SK-N-SH treated with all-trans-retinoic acid at 6 μM for 48 hours (cell line): Measurements from ENCODE around the gene KAT2B.
"Not testable (repeated sequence)": the region's sequence is repeated elsewhere in the genome, so short reads cannot be mapped to it uniquely, and the experiment has no call there.

Source experiments
- ATAC-seq: fragments of 200-7000 bp; cut with Tn5 transposase; 3 replicates; pipeline ENCODE4 v1.9.1; 2020; ENCODE audit warnings: mild to moderate bottlenecking, moderate library complexity
- ARNTL ChIP-seq: fragments of 450-650 bp; formaldehyde crosslinking; IDR thresholded peaks from 2 replicates; pipeline ENCODE4 v1.5.0; 2020; ENCODE audit warnings: low read depth, mild to moderate bottlenecking, moderate library complexity, borderline replicate concordance
- BACH2 ChIP-seq: fragments of 250-450 bp; sonication (Bioruptor Pico); IDR thresholded peaks from 2 replicates; pipeline ENCODE4 v1.9.0; 2021; ENCODE audit warnings: mild to moderate bottlenecking, borderline replicate concordance
- ESRRG ChIP-seq: fragments of 250-450 bp; sonication (Bioruptor Pico); IDR thresholded peaks from 2 replicates; pipeline ENCODE4 v1.6.1; 2021; ENCODE audit warnings: mild to moderate bottlenecking
- GLIS3 ChIP-seq: fragments of 250-450 bp; sonication (Bioruptor Pico); IDR thresholded peaks from 2 replicates; pipeline ENCODE4 v1.5.0; 2020; ENCODE audit warnings: mild to moderate bottlenecking, moderate library complexity
- ISL1 ChIP-seq: fragments of 250-450 bp; sonication (Bioruptor Pico); IDR thresholded peaks from 2 replicates; pipeline ENCODE4 v2.1.2; 2022; ENCODE audit warnings: mild to moderate bottlenecking, moderate library complexity
- OSR1 ChIP-seq: fragments of 250-450 bp; sonication (Bioruptor Pico); IDR thresholded peaks from 2 replicates; pipeline ENCODE4 v1.8.0; 2022; ENCODE audit warnings: moderate library complexity, mild to moderate bottlenecking, inconsistent platforms
- PPARA ChIP-seq: fragments of 250-450 bp; sonication (Bioruptor Pico); IDR thresholded peaks from 2 replicates; pipeline ENCODE4 v1.5.0; 2020; ENCODE audit warnings: mild to moderate bottlenecking, borderline replicate concordance
- SNAI2 ChIP-seq: fragments of 250-450 bp; sonication (Bioruptor Pico); IDR thresholded peaks from 2 replicates; pipeline ENCODE4 v1.5.0; 2020; ENCODE audit warnings: mild to moderate bottlenecking, moderate library complexity
- TCF4 ChIP-seq: fragments of 250-450 bp; sonication (Bioruptor Pico); IDR thresholded peaks from 2 replicates; pipeline ENCODE4 v1.8.0; 2021; ENCODE audit warnings: mild to moderate bottlenecking, moderate library complexity, borderline replicate concordance
- ZC3H10 ChIP-seq: fragments of 250-450 bp; sonication (Bioruptor Pico); IDR thresholded peaks from 2 replicates; pipeline ENCODE4 v1.5.1; 2021; ENCODE audit warnings: mild to moderate bottlenecking, moderate library complexity
- ZFP3 ChIP-seq: fragments of 250-450 bp; sonication (Bioruptor Pico); IDR thresholded peaks from 2 replicates; pipeline ENCODE4 v1.5.0; 2020; ENCODE audit warnings: mild to moderate bottlenecking, moderate library complexity
- ZFP30 ChIP-seq: fragments of 450-650 bp; formaldehyde crosslinking; IDR thresholded peaks from 2 replicates; pipeline ENCODE4 v1.5.0; 2022; ENCODE audit warnings: mild to moderate bottlenecking, moderate library complexity
- ZNF565 ChIP-seq: fragments of 450-650 bp; formaldehyde crosslinking; conservative IDR thresholded peaks from 2 replicates; pipeline ENCODE4 v1.5.0; 2020; ENCODE audit warnings: low read depth, mild to moderate bottlenecking, moderate library complexity
- ZNF70 ChIP-seq: fragments of 450-650 bp; formaldehyde crosslinking; IDR thresholded peaks from 2 replicates; pipeline ENCODE4 v1.5.0; 2020; ENCODE audit warnings: mild to moderate bottlenecking, moderate library complexity
- ZNF8 ChIP-seq: fragments of 450-650 bp; formaldehyde crosslinking; IDR thresholded peaks from 2 replicates; pipeline ENCODE4 v1.5.0; 2020; ENCODE audit warnings: mild to moderate bottlenecking, moderate library complexity
- TF ChIP-seq, protein P1 (sequence below): fragments of 250-450 bp; sonication (Bioruptor Pico); IDR thresholded peaks from 2 replicates; pipeline ENCODE4 v1.8.0; 2021; ENCODE audit warnings: low read depth, mild to moderate bottlenecking, moderate library complexity, borderline replicate concordance
- TF ChIP-seq, protein P2 (sequence below): fragments of 250-450 bp; sonication (Bioruptor Pico); IDR thresholded peaks from 2 replicates; pipeline ENCODE4 v1.8.0; 2020; ENCODE audit warnings: mild to moderate bottlenecking, moderate library complexity, borderline replicate concordance
- TF ChIP-seq, protein P3 (sequence below): fragments of 250-450 bp; sonication (Bioruptor Pico); IDR thresholded peaks from 2 replicates; pipeline ENCODE4 v1.5.1; 2020; ENCODE audit warnings: low read depth, mild to moderate bottlenecking, moderate library complexity

KAT2B gene

DNA sequence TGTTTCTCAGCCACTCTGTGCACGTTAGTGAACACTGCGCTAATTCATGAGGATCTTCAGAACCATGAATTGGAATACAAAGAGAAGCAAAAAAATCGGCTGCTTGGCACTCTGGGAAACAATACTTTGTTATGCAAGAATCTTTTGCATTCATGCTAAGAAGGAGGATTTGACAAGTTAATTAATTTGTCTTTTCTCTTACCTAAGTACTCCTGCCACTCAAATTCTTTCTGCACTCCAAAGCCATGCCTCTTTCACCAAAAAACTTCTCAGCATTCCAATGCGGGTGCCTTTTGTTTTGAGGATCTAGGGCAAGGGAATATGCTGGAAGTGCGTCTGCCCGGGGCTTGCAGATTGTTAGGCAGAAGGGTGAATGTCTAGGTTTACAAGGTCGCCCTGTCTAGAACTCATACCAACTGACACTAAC lies 11.3 kb upstream of the KAT2B start:
- ATAC-seq = no peak
- TF ChIP-seq ZFP3 (CRISPR knock-in tag) (no peak), ZNF8 (CRISPR knock-in tag) (no peak), ZNF70 (CRISPR knock-in tag) (no peak), ZC3H10 (CRISPR knock-in tag) (no peak), GLIS3 (CRISPR knock-in tag) (no peak), ISL1 (CRISPR knock-in tag) (no peak), SNAI2 (no peak), OSR1 (CRISPR knock-in tag) (no peak)
- TF ChIP-seq, protein P1, sequence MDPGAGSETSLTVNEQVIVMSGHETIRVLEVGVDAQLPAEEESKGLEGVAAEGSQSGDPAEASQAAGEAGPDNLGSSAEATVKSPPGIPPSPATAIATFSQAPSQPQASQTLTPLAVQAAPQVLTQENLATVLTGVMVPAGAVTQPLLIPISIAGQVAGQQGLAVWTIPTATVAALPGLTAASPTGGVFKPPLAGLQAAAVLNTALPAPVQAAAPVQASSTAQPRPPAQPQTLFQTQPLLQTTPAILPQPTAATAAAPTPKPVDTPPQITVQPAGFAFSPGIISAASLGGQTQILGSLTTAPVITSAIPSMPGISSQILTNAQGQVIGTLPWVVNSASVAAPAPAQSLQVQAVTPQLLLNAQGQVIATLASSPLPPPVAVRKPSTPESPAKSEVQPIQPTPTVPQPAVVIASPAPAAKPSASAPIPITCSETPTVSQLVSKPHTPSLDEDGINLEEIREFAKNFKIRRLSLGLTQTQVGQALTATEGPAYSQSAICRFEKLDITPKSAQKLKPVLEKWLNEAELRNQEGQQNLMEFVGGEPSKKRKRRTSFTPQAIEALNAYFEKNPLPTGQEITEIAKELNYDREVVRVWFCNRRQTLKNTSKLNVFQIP (CRISPR knock-in tag) = no peak
- TF ChIP-seq, protein P2, sequence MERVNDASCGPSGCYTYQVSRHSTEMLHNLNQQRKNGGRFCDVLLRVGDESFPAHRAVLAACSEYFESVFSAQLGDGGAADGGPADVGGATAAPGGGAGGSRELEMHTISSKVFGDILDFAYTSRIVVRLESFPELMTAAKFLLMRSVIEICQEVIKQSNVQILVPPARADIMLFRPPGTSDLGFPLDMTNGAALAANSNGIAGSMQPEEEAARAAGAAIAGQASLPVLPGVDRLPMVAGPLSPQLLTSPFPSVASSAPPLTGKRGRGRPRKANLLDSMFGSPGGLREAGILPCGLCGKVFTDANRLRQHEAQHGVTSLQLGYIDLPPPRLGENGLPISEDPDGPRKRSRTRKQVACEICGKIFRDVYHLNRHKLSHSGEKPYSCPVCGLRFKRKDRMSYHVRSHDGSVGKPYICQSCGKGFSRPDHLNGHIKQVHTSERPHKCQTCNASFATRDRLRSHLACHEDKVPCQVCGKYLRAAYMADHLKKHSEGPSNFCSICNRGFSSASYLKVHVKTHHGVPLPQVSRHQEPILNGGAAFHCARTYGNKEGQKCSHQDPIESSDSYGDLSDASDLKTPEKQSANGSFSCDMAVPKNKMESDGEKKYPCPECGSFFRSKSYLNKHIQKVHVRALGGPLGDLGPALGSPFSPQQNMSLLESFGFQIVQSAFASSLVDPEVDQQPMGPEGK (CRISPR knock-in tag) = no peak
- TF ChIP-seq, all 23 proteins: peak for 0

DNA sequence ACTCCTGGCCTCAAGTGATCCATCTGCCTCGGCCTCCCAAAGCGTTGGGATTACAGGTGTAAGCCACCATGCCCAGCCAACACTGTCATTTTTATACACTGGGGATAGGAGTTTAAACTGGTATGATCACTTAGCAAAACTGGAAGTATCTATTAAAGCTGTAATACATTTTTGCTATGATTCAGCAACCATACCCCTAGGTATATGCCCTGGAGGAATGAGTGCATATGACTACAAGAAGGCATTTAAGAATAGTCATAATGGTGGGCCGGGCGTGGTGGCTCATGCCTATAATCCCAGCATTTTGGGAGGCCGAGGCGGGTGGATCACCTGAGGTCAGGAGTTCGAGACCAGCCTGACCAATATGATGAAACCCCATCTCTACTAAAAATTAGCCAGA lies 8.3 kb upstream of the KAT2B start:
- ATAC-seq = not testable (repeated sequence)

DNA sequence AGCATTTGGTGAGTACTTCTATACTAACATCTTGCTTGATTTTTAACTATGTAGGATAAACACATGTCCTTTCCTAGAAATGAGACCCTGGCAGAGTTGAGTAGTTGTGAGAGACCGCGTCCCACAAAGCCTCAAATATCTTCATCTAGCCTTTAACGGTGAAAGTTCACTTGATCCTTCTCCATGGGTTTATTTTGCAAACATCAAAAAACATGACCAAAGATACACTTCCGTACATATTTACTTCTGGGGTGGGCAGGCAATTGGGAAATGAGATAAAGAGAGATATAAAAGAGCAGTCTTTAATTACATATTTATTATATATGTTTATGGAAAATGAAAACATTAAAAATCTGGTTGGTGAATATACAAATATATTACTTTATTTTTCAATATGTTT lies 5.2 kb upstream of the KAT2B start:
- TF ChIP-seq ARNTL (CRISPR knock-in tag) (no peak), BACH2 (CRISPR knock-in tag) (no peak), PPARA (CRISPR knock-in tag) (no peak), ZNF565 (CRISPR knock-in tag) (no peak), OSR1 (CRISPR knock-in tag) (no peak), ZNF70 (CRISPR knock-in tag) (no peak), ESRRG (no peak), ZC3H10 (CRISPR knock-in tag) (no peak), ZNF8 (CRISPR knock-in tag) (no peak), ISL1 (CRISPR knock-in tag) (no peak), ZFP30 (CRISPR knock-in tag) (no peak), TCF4 (CRISPR knock-in tag) (no peak)
- TF ChIP-seq, protein P1 (CRISPR knock-in tag) = no peak
- no peak for ATAC-seq

DNA sequence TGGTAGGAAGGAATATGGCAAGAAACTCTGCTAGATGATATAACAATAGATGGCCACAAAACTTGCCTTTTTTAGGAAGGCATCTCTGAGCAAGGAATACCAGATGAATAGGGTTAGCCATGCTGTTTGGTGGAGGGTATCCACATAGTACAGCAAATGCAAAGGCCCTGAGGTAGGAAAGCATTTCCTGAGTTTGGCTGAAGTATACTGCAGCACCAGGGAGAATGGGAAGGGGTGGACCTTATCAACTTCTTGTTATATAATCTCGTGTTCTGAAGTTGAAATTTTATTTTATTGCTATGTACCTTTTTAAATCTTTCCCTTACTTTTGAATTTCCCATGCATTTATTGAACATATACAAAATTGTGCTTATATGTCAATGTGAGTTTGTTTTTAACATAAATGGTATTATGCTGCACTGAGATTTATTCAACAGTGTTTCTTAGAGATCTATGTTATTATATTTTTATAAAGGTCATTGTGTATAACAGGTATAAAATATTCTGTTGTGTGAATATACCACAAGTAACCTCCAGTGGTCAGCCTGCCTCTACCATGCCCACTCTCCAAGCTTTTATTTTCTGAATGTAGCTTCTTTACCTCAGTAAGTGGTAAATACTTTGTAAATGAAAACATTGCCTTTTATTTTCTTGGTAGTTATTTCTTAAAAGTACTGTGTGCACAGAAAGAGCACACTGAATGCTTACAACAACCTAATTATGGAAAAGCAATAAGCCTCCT lies 2.8 kb upstream of the KAT2B start:
- no peak for ATAC-seq
- no peak for TF ChIP-seq ZC3H10 (CRISPR knock-in tag)
- no peak for TF ChIP-seq ARNTL (CRISPR knock-in tag)
- TF ChIP-seq SNAI2 = no peak
- TF ChIP-seq, all 23 proteins: peak for 0

DNA sequence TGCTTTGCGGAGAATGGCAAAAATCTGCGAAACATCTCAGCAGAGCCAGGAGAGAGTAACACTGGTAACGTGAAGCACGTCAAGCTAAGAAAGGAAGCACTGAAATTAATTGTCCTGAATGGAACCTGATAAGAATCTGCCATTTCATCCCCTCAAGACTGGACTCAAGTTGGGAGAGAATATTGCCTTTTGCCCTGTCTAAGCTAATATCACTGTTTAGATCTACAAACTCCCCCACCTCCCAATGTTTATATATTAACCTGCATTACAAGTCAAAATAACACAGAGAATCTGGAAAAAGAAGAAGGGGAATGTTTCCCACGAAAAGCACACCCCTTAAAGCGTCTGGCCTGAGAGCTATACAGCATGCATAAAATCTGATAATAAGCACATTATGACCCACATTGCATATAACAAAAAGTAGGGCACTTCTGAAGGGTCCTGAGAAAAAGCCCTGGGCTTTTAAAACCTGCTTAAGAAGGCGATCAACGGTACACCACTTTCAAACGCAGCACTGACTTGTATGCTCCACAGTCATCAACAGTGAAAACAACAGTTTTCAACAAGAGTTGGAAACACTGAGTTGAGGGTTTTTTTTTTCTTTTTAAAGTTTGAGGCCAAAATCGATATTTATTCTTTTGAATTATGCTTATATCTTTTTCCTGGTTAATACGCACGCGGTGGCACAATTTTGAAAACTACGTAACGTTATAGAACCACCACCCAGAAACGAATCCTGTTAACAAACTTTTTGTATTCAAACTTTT lies 1.4 kb upstream of the KAT2B start:
- no peak for TF ChIP-seq ZNF70 (CRISPR knock-in tag)
- TF ChIP-seq OSR1 (CRISPR knock-in tag) = no peak
- ATAC-seq = no peak

DNA sequence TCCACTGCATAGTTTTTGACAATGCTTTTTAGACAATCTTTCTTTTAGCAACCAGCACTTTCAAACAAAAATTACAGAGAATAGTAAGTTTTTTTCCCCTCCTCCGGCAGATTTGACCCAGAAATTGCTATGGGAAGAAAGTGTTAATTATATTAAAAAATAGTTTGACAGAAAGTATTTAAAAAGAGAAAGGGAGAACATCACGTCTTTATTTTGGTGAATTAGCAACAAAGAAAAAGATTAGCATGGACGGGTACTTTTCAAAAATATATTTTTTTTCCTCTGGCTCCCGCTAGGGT lies 831 bp upstream of the KAT2B start:
- TF ChIP-seq, protein P3, sequence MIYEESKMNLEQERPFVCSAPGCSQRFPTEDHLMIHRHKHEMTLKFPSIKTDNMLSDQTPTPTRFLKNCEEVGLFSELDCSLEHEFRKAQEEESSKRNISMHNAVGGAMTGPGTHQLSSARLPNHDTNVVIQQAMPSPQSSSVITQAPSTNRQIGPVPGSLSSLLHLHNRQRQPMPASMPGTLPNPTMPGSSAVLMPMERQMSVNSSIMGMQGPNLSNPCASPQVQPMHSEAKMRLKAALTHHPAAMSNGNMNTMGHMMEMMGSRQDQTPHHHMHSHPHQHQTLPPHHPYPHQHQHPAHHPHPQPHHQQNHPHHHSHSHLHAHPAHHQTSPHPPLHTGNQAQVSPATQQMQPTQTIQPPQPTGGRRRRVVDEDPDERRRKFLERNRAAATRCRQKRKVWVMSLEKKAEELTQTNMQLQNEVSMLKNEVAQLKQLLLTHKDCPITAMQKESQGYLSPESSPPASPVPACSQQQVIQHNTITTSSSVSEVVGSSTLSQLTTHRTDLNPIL (CRISPR knock-in tag) = no peak
- no peak for ATAC-seq
